Ectodermal cell (in vitro differentiated cells): Measurements from ENCODE around the gene ABCC3.
"Not testable (repeated sequence)": the region's sequence is repeated elsewhere in the genome, so short reads cannot be mapped to it uniquely, and the experiment has no call there.

Source experiments
- H3K27ac ChIP-seq: 2 replicates; pipeline ENCODE4 v1.7.0; 2013; ENCODE audit warnings: mild to moderate bottlenecking, low read depth, low read length; ENCODE audit not compliant: insufficient read depth, poor library complexity, severe bottlenecking
- H3K27me3 ChIP-seq: 2 replicates; pipeline ENCODE4 v1.7.0; 2013; ENCODE audit warnings: mild to moderate bottlenecking, low read length; ENCODE audit not compliant: insufficient read depth, control insufficient read depth, poor library complexity, severe bottlenecking
- H3K36me3 ChIP-seq: one replicate; pipeline ENCODE4 v1.7.0; 2013; ENCODE audit warnings: low read length; ENCODE audit not compliant: control insufficient read depth, insufficient read depth
- H3K4me1 ChIP-seq: one replicate; pipeline ENCODE4 v1.7.0; 2013; ENCODE audit warnings: low read length; ENCODE audit not compliant: control insufficient read depth, insufficient read depth
- H3K4me3 ChIP-seq: 2 replicates; pipeline ENCODE4 v1.7.0; 2013; ENCODE audit warnings: low read depth, low read length, control low read depth; ENCODE audit not compliant: insufficient read depth
- H3K9me3 ChIP-seq: 2 replicates; pipeline ENCODE4 v1.7.0; 2013; ENCODE audit warnings: mild to moderate bottlenecking, low read length, moderate library complexity; ENCODE audit not compliant: control insufficient read depth
- WGBS, 2 experiments: methylation state at CpG; one replicate each; pipeline ENCODE4 v1.1.7; 2013; ENCODE audit warnings: missing lambda C conversion rate in 2 of 2; 5-methylcytosine and 5-hydroxymethylcytosine counted together

ABCC3 gene

GRCh38 chr17:50708050-50709000, 73.6 kb downstream of the ABCC3 start:
- Histone ChIP-seq H3K27ac (peak overlapping the region; percentile 47), H3K4me1 (peaks cover 15% of the 10 kb centered on the region), H3K36me3 (peaks cover 6% of the 10 kb centered on the region), H3K4me3 (peak overlapping the region; percentile 51), H3K9me3 (no peaks in the 10 kb centered on the region), H3K27me3 (no peaks in the 10 kb centered on the region)
- 61 to 68% methylated on average over 4 to 6 of the region's 6 CpGs for WGBS, 2 experiments

DNA sequence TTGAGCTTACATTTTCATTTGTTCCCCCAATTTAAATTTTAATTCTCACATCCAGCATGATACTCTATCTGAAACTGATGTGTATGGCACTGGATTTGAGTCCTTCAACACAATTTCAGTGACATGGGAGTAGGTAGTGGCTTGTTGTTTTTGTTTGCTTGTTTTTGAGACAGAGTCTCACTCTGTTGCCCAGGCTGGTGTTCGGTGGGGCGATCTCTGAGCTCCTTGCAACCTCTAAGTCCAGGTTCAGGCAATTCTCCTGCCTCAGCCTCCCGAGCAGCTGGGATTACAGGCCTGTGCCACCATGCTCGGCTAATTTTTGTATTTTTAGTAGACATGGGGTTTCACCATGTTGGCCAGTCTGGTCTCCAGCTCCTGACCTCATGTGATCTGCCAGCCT, 74.4 kb downstream of the ABCC3 start:
- H3K4me1 ChIP-seq = peaks cover 15% of the 10 kb centered on the region
- not testable (repeated sequence) for H3K9me3 ChIP-seq, H3K36me3 ChIP-seq, H3K27me3 ChIP-seq, H3K4me3 ChIP-seq, H3K27ac ChIP-seq
- 95 to 98% methylated on average over 4 of the region's 4 CpGs for WGBS, 2 experiments

GRCh38 chr17:50710025-50710424, 75.3 kb downstream of the ABCC3 start:
- Histone ChIP-seq H3K36me3 (peaks cover 6% of the 10 kb centered on the region), H3K9me3 (no peaks in the 10 kb centered on the region), H3K4me1 (peaks cover 15% of the 10 kb centered on the region), H3K27ac (no peak overlapping the region), H3K27me3 (no peaks in the 10 kb centered on the region), H3K4me3 (no peak overlapping the region)
- WGBS, 2 experiments = 70 to 75% methylated on average over 2 of the region's 2 CpGs

DNA sequence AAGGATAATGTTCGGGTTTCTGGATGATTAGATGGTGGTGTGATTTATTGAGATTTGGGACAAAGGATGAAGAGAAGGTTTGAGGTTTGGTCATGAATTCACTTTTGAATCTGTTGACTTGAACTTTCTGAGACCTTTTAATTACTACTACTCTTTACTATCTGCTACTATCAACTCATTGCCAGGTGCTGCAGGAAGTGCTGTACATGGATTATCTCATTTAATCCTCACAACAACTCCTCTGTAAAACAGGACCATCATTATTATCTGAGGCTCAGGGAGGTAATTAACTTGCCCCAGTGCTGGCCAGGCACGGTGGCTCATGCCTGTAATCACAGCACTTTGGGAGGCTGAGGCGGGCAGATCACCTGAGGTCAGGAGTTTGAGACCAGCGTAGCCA, 76.0 kb downstream of the ABCC3 start:
- no peak overlapping the region for H3K4me3 ChIP-seq
- 83 to 89% methylated on average over 4 of the region's 4 CpGs for WGBS, 2 experiments
- H3K27ac ChIP-seq = no peak overlapping the region
- H3K27me3 ChIP-seq = no peaks in the 10 kb centered on the region
- no peaks in the 10 kb centered on the region for H3K36me3 ChIP-seq
- H3K4me1 ChIP-seq = peaks cover 15% of the 10 kb centered on the region
- no peaks in the 10 kb centered on the region for H3K9me3 ChIP-seq

DNA sequence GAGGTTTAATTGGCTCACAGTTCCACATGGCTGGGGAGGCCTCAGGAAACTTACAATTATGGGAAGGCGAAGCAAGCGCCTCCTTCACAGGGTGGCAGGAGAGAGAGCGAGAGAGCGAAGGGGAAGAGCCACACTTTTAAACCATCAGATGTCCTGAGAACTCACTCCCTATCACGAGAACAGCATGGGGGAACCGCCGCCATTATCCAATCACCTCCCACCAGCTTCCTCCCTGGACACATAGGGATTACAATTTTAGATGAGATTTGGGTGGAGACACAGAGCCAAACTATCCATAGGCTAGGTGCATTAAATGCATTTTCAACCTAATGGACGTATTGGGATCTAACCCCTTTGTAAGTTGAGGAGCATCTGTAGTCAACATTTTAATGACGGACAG, 78.0 kb downstream of the ABCC3 start:
- Histone ChIP-seq H3K27me3 (no peaks in the 10 kb centered on the region), H3K9me3 (no peaks in the 10 kb centered on the region), H3K27ac (no peak overlapping the region), H3K4me1 (peaks cover 15% of the 10 kb centered on the region), H3K36me3 (no peaks in the 10 kb centered on the region), H3K4me3 (no peak overlapping the region)
- 86 to 87% methylated on average over 6 to 9 of the region's 9 CpGs for WGBS, 2 experiments

DNA sequence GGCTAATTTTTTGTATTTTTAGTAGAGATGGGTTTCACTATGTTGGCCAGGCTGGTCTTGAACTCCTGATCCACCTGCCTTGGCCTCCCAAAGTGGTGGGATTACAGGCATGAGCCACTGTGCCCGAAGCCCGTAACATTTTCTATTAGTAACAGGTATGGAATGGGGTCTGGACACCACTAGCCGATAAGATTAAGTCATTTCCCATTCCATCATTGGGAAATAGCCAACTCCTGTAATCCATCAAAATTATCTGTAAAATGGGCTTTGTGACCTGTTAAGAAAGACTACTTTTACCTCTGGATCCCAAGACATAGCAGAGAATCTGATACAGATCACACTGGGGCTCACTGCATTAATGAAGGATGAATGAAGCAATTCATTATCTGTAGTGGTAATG, 80.8 kb downstream of the ABCC3 start:
- WGBS, 2 experiments = 88 to 91% methylated on average over 3 of the region's 3 CpGs
- no peak overlapping the region for H3K27ac ChIP-seq
- no peaks in the 10 kb centered on the region for H3K36me3 ChIP-seq
- H3K9me3 ChIP-seq = no peaks in the 10 kb centered on the region
- no peak overlapping the region for H3K4me3 ChIP-seq
- H3K27me3 ChIP-seq = no peaks in the 10 kb centered on the region
- peaks cover 4% of the 10 kb centered on the region for H3K4me1 ChIP-seq

GRCh38 chr17:50719144-50719923, 84.7 kb downstream of the ABCC3 start, which contains the start of gene LUC7L3:
LUC7L3 (plus strand) TSS chr17:50719603; CDS start chr17:50719733, 130 bp downstream.
- WGBS, 2 experiments = 5 to 6% methylated on average over 76 of the region's 76 CpGs

DNA sequence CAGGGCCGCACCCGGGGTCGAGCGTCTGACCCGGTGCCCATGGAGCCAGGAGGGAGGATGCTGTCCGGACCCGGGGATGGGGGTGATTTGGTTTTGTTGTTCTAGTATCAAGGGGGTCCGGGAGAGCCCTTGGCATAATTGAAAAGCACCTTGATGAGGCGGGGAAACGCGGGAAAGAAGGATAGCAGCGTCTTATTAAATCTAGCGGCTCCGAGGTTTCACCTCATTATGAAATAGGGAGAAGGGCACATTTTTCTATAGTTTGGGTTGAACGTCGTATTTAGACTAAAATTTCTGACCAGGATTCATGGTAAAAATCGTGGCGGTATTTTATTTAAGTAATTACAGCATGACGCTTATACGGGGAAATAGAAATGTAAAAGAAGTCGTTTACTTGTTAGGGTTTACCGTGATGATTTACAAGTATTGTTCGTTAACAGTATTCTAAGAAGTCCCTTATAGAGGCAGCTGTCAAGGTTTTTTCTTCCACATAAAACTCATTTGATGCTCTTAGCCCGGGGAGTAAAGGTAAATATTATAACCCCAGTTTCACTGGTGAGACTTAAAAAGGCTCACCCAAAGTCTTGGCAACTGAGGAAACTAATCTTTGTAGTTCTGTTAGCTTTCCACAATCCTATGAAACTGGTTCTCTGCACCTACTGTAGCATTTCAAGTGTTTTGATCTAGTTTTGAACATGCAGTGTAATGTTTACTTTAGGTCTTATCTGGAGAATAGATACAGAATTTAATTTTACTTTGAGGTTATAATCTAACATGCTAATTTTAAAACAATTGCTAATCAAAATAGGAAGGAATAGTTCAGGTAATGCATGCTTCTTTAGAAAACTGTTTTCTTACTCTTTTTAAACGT, 85.5 kb downstream of the ABCC3 start:
- WGBS, 2 experiments = 0% methylated on average over 24 to 25 of the region's 25 CpGs
- H3K4me1 ChIP-seq = no peaks in the 10 kb centered on the region
- H3K27ac ChIP-seq = peak overlapping the region; percentile 97
- H3K36me3 ChIP-seq = no peaks in the 10 kb centered on the region
- H3K4me3 ChIP-seq = peak overlapping the region; percentile 76
- H3K9me3 ChIP-seq = no peaks in the 10 kb centered on the region
- H3K27me3 ChIP-seq = no peaks in the 10 kb centered on the region

More at GRCh38 chr17:50719144-50719923, 84.7 kb downstream of the ABCC3 start, which contains the start of gene LUC7L3:
- peak within 1 kb of the TSS; percentile 76 for H3K4me3 ChIP-seq
- H3K27me3 ChIP-seq = no peaks in the 10 kb centered on the region
- no peaks in the 10 kb centered on the region for H3K4me1 ChIP-seq
- H3K9me3 ChIP-seq = no peaks in the 10 kb centered on the region
- peak within 1 kb of the TSS; percentile 97 for H3K27ac ChIP-seq
- no peaks in the 10 kb centered on the region for H3K36me3 ChIP-seq

- no peaks in the 10 kb centered on the region for H3K36me3 ChIP-seq
- H3K27me3 ChIP-seq = no peaks in the 10 kb centered on the region
These were observed 86.7 kb downstream of the ABCC3 start for GRCh38 chr17:50721194-50722010.

More at GRCh38 chr17:50721194-50722010, 86.7 kb downstream of the ABCC3 start:
- H3K9me3 ChIP-seq = no peaks in the 10 kb centered on the region
- H3K27ac ChIP-seq = no peak overlapping the region
- WGBS, 2 experiments = 35 to 47% methylated on average over 5 to 7 of the region's 7 CpGs
- peak overlapping the region; percentile 76 for H3K4me3 ChIP-seq
- H3K4me1 ChIP-seq = no peaks in the 10 kb centered on the region
